C4-2B (cell line): ENCODE results near the gene C9orf78.

ENCODE experiments used
- H3K27ac ChIP-seq: fragments of 450-650 bp; 2 replicates; pipeline ENCODE4 v1.5.1; 2017
- CTCF ChIP-seq: fragments of 450-650 bp; conservative IDR thresholded peaks from 2 replicates; pipeline ENCODE4 v1.5.1; 2017; ENCODE audit warnings: mild to moderate bottlenecking
- ZFX ChIP-seq: fragments of 450-650 bp; IDR thresholded peaks from 2 replicates; pipeline ENCODE4 v1.6.1; 2017

The C9orf78 gene

GRCh38 chr9:129835860-129836223, 767 bp upstream of the C9orf78 start:
- TF ChIP-seq CTCF (no peak), ZFX (no peak)
- peak overlapping the region; percentile 76 for H3K27ac ChIP-seq

GRCh38 chr9:129834489-129835127, 467 bp downstream of the C9orf78 start:
- TF ChIP-seq ZFX, result no peak
- TF ChIP-seq CTCF, result no peak
- peak overlapping the region; percentile 76 for H3K27ac ChIP-seq

- TF ChIP-seq ZFX, result no peak
- TF ChIP-seq CTCF, result no peak
- H3K27ac ChIP-seq, result no peak overlapping the region
These were observed 2.1 kb downstream of the C9orf78 start for GRCh38 chr9:129832982-129833381.

DNA sequence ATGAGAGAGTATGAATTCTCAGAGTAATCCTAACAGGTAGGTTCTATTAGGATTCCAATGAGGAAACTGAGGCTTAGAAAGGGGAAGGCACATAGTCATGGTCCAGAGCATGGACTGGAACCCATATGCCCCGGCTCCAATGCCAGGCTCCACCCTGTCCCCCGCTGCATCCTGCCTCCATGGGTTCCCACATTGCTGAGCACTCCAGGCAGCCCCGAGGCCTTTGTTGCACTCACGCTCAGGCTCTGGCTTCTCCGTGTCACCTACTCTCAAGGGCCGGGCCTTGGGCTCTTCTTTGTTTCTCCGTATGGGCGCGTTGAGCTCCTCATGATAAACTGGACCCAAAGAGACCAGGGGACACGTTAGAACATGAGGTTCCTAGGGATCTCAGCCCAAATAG, 6.1 kb downstream of the C9orf78 start:
- TF ChIP-seq ZFX (no peak), CTCF (no peak)
- no peak overlapping the region for H3K27ac ChIP-seq

DNA sequence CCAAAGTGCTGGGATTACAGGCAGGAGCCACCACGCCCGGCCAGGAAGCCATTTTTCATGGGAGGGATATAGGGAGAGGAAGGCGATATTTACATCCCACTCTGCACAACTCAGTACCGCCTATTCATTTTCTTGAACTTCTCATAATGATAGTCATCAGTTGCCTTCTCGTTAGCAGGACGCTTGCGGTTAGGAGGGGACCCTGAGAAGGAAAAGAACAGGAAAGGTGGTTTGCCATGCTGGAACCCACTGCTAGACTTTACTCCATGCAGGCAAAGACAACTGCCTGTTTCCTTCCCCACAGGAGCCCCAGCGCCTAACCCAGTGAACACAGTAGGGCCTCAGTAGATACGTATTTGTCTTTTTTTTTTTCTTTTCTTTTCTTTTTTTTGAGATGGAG, 7.0 kb downstream of the C9orf78 start:
- no peak for TF ChIP-seq CTCF
- no peak for TF ChIP-seq ZFX
- H3K27ac ChIP-seq, result no peak overlapping the region

- TF ChIP-seq ZFX (no peak), CTCF (no peak)
- no peak overlapping the region for H3K27ac ChIP-seq
These were observed 8.3 kb downstream of the C9orf78 start for GRCh38 chr9:129826759-129827158.

GRCh38 chr9:129826344-129826743, 8.7 kb downstream of the C9orf78 start:
- no peak for TF ChIP-seq ZFX
- TF ChIP-seq CTCF, result no peak
- no peak overlapping the region for H3K27ac ChIP-seq
